GM18505 (cell line): ENCODE results near the gene ZNF281.
A peak's percentile ranks its signal among the peaks of the same experiment; 100 is the strongest.

Experiments
- ATAC-seq: cut with Tn5 transposase; IDR thresholded peaks from one replicate; pipeline ENCODE4 v1.9.1; 2021; ENCODE audit not compliant: unreplicated experiment
- POLR2A ChIP-seq: IDR thresholded peaks from 4 replicates; pipeline ENCODE4 v1.6.1; 2011; ENCODE audit warnings: borderline replicate concordance; ENCODE audit not compliant: insufficient read depth, insufficient read length; ENCODE audit errors: extremely low read depth

The ZNF281 gene

GRCh38 chr1:200411406-200412257 is 1.8 kb upstream of the ZNF281 start:
- ATAC-seq: no peak
- no peak for TF ChIP-seq POLR2A

DNA sequence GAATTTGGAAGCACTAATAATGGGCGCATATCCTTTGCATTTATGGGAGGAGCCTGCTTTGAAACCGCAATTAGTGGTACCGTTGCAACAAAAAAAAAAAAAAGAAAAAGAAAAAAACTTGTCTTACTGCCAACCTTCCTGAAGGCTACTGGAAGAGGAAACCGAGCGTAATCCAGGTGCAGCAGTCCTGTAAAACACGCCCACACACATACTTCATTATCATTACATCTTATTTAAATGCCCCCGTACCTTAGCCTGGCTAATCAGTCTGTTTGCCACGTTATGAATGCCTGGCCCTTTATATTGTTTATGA is 686 bp upstream of the ZNF281 start:
- no peak for TF ChIP-seq POLR2A

GRCh38 chr1:200409203-200409760 is 554 bp downstream of the ZNF281 start:
- TF ChIP-seq POLR2A: no peak
- peak; percentile 25 for ATAC-seq

More for the DNA sequence above, 686 bp upstream of the ZNF281 start:
- no peak for ATAC-seq

GRCh38 chr1:200406161-200406797 is 3.6 kb downstream of the ZNF281 start:
- ATAC-seq: no peak
- TF ChIP-seq POLR2A: no peak

GRCh38 chr1:200405264-200405663 is 4.6 kb downstream of the ZNF281 start:
- TF ChIP-seq POLR2A: no peak
- ATAC-seq: no peak

DNA sequence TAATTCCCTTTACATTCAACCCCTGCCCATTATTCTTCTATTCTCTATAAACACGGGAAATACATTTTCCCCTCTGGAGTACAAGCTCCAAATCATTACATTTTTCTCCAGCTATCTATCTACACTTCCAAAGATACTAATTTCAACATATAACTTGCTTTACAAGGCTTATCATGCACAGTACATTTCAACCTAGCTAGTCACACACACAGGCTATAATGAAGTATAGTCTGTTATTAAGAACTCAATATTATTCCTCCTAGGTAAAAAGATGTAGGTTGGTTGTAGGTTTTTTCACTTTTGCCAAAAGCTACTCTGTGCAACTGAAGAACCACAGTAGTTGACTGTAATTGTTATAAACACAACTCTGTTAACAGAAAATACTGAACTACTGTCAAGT is 8.1 kb downstream of the ZNF281 start:
- TF ChIP-seq POLR2A: no peak
- no peak for ATAC-seq

DNA sequence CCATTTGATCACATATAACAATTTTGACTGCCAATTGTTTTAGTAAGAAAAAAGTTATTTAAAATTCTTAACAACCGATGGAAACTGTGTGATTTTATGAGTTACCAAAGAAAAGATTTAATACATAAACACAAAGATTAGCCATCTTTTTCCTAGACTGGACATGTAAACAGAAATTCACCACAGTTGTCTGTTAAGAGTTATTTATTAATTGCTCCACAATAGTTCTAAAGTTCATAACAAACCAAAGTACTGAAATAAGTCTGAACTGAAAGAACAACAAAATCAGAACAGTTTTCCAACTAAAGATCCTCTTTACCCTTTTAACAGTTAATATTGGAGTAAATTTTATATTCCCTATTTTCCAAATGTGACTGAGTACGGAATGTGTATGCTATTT is 8.6 kb downstream of the ZNF281 start:
- no peak for ATAC-seq
- no peak for TF ChIP-seq POLR2A

DNA sequence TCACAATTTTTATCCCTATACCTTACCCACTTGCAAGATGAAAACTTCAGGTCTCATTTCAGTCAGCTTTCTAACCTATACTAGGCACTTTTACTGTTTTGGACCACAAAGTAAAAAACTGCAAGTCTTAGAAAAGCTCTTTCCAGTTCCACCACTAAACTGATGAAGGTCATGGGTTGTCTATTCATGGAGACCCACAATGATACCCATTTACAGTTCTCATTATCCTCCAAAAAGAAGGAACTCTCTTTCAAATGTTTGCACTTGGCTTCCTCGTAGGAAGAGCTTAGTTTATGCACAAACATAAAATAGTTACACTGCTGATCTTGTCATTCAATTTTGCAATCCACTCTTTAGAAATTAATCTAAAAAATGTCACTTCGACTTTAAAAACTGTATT is 9.3 kb downstream of the ZNF281 start:
- no peak for ATAC-seq
- no peak for TF ChIP-seq POLR2A

- TF ChIP-seq POLR2A: no peak
- ATAC-seq: no peak
Observed at GRCh38 chr1:200399860-200400259, 10.0 kb downstream of the ZNF281 start.

- no peak for ATAC-seq
- TF ChIP-seq POLR2A: no peak
Observed at GRCh38 chr1:200398373-200398772, 11.5 kb downstream of the ZNF281 start.

DNA sequence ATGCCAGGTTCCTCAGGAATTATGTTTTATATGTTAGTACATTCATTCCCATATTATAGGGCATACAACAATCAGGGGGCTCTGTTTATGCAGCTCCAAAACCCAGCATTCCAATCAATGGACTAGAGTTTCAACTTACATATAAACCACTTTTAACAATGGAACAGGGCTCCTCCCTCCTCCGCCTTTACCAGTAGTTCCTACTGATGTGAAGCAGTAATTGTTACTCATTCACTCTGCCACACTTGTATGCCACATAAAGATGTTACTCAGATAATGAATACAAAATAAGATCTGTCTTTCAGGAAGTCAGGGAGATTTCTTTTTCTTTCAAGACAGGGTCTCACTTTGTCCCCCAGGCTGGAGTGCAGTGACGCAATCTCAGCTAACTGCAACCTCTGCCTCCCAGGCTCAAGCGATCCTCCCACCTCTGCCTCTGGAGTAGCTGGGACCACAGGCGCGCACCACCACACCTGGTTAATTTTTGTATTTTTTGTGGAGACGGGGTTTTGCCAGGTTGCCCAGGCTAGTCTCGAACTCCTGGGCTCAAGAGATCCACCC is 17.1 kb downstream of the ZNF281 start:
- no peak for ATAC-seq
- TF ChIP-seq POLR2A: no peak

- no peak for ATAC-seq
- TF ChIP-seq POLR2A: no peak
Observed at GRCh38 chr1:200391747-200392146, 18.1 kb downstream of the ZNF281 start.

- no peak for TF ChIP-seq POLR2A
- no peak for ATAC-seq
Observed at GRCh38 chr1:200388791-200389190, 21.0 kb downstream of the ZNF281 start.

- no peak for TF ChIP-seq POLR2A
- ATAC-seq: no peak
Observed at GRCh38 chr1:200386416-200386815, 23.4 kb downstream of the ZNF281 start.
